Measurements from ENCODE around the gene OR10G4.
"Not testable (repeated sequence)": the region's sequence is repeated elsewhere in the genome, so short reads cannot be mapped to it uniquely, and the experiment has no call there.

OR10G4 gene

GRCh38 chr11:124012697-124013096 lies at the start of gene OR10G4:
OR10G4 (plus strand) TSS chr11:124012997; CDS start chr11:124015575, 2,578 bp downstream.
- no peak within 1 kb of the TSS for H3K27ac ChIP-seq
- no peak for TF ChIP-seq ZFX (IDR thresholded peaks at IDR 0.05; ENCODE audit: borderline replicate concordance)

DNA sequence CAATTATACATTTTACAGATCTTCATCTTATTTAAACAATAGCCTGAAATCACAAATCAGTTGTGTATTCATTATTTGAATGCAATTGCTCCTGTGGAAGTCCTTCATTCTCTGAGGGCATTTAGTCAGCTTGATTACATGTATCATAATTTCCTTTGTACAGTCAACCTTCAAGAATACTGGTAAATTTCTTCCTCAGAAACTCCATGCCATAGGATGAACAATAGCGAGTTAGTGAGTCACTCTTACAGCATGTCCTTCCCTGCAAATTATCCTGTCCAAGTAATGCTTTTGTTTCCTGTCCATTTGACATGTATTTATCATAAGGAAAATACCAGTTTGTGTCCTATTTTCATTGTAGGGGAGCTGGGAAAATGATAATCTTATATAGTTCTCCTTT lies 39.0 kb upstream of the OR10G4 start:
- no peak for TF ChIP-seq ZFX (IDR thresholded peaks at IDR 0.05; ENCODE audit: borderline replicate concordance)
- TF ChIP-seq, protein P1, sequence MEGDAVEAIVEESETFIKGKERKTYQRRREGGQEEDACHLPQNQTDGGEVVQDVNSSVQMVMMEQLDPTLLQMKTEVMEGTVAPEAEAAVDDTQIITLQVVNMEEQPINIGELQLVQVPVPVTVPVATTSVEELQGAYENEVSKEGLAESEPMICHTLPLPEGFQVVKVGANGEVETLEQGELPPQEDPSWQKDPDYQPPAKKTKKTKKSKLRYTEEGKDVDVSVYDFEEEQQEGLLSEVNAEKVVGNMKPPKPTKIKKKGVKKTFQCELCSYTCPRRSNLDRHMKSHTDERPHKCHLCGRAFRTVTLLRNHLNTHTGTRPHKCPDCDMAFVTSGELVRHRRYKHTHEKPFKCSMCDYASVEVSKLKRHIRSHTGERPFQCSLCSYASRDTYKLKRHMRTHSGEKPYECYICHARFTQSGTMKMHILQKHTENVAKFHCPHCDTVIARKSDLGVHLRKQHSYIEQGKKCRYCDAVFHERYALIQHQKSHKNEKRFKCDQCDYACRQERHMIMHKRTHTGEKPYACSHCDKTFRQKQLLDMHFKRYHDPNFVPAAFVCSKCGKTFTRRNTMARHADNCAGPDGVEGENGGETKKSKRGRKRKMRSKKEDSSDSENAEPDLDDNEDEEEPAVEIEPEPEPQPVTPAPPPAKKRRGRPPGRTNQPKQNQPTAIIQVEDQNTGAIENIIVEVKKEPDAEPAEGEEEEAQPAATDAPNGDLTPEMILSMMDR (IDR thresholded peaks at IDR 0.05), result no peak
- no peak overlapping the region for H3K27ac ChIP-seq

- H3K27ac ChIP-seq, result no peak overlapping the region
- TF ChIP-seq ZFX (IDR thresholded peaks at IDR 0.05; ENCODE audit: borderline replicate concordance), result no peak
- TF ChIP-seq, protein P1 (IDR thresholded peaks at IDR 0.05), result no peak
These were observed 35.8 kb upstream of the OR10G4 start for GRCh38 chr11:123976770-123977560.

DNA sequence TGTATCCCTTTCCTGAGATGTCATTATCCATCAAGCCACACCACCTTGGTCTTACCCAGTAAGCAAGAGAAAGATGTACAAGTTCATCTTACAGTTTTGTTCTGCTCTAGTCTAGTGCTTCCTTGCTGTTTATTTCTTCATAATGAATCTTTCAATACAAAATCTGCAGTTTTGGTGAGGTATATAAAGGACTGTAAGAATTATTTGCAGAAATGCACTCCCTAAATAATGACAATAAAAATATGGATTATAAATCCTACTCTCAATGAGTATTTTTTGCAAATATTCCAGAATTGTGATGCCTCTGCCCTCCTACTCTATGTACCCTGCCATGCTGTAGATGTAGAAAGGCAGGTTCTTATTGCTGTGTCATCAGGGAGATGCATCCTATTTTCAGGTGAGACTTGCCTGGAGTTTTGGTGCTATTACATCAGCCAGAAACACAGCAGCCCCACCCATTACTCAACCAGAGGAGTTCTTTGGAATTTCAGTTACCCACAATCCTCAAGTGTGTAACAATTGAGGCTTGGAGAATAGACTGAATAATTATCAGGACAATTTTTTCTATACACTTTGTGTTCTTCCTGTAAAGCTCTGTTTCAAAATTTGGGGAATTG lies 35.0 kb upstream of the OR10G4 start, which contains the start of gene OR10S1:
Gene OR10S1, minus strand, starts transcription at position 51 of the 617 bp plus-strand sequence. CDS start 117 bp downstream, outside the sequence.
- no peak within 1 kb of the TSS for H3K27ac ChIP-seq
- no peak for TF ChIP-seq ZFX (IDR thresholded peaks at IDR 0.05; ENCODE audit: borderline replicate concordance)
- TF ChIP-seq, protein P1 (IDR thresholded peaks at IDR 0.05), result no peak

DNA sequence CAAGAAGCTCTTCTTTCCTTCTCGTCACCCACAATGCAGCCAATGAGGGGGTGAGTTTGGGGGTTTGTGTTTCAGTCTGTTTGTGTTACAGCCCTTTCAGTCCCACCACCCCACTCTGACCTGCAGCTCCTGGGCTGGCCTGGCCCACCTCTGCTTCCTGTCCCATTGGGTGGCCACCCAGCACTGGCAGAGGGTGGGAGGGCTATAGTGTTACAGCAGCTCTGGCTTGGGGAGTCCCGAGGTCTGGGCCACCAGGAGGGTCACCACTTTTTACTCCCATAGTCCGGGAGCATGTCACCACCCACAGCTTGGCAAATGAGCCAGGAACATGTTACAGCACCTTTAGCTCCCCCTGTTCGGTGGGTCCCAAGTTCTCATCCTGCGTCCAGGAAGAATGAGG lies 33.5 kb upstream of the OR10G4 start:
- H3K27ac ChIP-seq, result no peak overlapping the region
- TF ChIP-seq ZFX (IDR thresholded peaks at IDR 0.05; ENCODE audit: borderline replicate concordance), result no peak
- TF ChIP-seq, protein P1 (IDR thresholded peaks at IDR 0.05), result no peak

DNA sequence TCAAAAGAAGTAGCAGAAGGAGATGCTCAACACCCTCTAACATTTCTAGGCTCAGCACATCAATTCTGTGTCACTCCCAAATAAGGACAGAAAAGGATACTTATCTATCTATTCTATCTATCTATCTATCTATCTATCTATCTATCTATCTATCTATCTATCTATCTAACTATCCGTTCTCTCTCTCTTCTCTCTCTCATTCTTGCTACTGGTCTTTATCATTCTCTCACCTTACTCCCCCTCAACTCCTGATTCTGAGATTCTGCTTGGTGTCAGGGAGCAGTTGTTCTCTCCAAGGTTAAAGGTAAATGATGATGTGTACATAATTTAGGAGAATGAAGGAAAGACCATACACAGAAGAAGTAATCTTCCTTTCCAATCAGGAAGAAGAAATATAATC lies 17.7 kb upstream of the OR10G4 start, which contains the start of gene OR10G6:
Gene OR10G6, minus strand, starts transcription at position 43 of the 400 bp plus-strand sequence. Its CDS starts 0 bp downstream, at position 43.
- TF ChIP-seq, protein P1 (IDR thresholded peaks at IDR 0.05), result no peak
- no peak for TF ChIP-seq ZFX (IDR thresholded peaks at IDR 0.05; ENCODE audit: borderline replicate concordance)
- H3K27ac ChIP-seq, result no peak within 1 kb of the TSS

GRCh38 chr11:124015837-124016236 lies 3.0 kb downstream of the OR10G4 start:
- H3K27ac ChIP-seq, result not testable (repeated sequence)

DNA sequence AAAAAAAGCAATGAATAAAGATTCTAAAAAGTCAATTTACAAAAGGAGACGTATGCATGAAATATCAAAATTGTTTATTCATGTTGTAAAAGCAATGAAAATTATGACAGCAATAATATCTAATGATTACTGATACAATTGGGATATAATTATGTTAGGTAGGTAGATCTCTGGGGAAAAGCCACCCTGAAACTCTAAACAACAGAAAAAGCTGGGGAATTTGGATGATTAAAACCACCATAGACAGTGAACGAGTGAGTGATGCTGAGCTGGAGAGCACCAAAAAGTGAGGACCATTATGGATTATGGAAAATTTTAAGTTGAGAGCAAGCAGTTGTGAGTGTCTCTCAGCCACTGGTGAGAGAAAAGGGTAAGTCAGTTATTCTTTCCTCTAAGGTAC lies 13.7 kb downstream of the OR10G4 start, which contains the start of gene OR10G8:
Gene OR10G8, plus strand, starts transcription at position 301 of the 400 bp plus-strand sequence. CDS start 2,825 bp downstream, outside the sequence.
- TF ChIP-seq, protein P1 (IDR thresholded peaks at IDR 0.05), result no peak
- no peak for TF ChIP-seq ZFX (IDR thresholded peaks at IDR 0.05; ENCODE audit: borderline replicate concordance)

More for the DNA sequence above, 13.7 kb downstream of the OR10G4 start, which contains the start of gene OR10G8:
- no peak within 1 kb of the TSS for H3K27ac ChIP-seq
